GM23248 (cell line): Measurements from ENCODE around the gene PCED1B.

Source experiments
- EZH2 ChIP-seq: fragments of 200-600 bp; sonication (generic); IDR thresholded peaks from 2 replicates; pipeline ENCODE4 v1.6.1; 2018; ENCODE audit warnings: antibody characterized with exemption, mild to moderate bottlenecking; ENCODE audit not compliant: insufficient read depth, poor library complexity, severe bottlenecking
- EZH2phosphoT487 ChIP-seq: fragments of 200-600 bp; sonication (generic); IDR thresholded peaks from 2 replicates; pipeline ENCODE4 v1.6.1; 2018; ENCODE audit warnings: antibody characterized with exemption, moderate library complexity, mild to moderate bottlenecking, low read depth; ENCODE audit not compliant: insufficient read depth

GRCh38 chr12:47186246-47186645 lies 106.8 kb downstream of the PCED1B start:
- TF ChIP-seq EZH2: no peak
- TF ChIP-seq EZH2phosphoT487: no peak
